ENCODE data around the gene MPZL1.

Gene MPZL1

DNA sequence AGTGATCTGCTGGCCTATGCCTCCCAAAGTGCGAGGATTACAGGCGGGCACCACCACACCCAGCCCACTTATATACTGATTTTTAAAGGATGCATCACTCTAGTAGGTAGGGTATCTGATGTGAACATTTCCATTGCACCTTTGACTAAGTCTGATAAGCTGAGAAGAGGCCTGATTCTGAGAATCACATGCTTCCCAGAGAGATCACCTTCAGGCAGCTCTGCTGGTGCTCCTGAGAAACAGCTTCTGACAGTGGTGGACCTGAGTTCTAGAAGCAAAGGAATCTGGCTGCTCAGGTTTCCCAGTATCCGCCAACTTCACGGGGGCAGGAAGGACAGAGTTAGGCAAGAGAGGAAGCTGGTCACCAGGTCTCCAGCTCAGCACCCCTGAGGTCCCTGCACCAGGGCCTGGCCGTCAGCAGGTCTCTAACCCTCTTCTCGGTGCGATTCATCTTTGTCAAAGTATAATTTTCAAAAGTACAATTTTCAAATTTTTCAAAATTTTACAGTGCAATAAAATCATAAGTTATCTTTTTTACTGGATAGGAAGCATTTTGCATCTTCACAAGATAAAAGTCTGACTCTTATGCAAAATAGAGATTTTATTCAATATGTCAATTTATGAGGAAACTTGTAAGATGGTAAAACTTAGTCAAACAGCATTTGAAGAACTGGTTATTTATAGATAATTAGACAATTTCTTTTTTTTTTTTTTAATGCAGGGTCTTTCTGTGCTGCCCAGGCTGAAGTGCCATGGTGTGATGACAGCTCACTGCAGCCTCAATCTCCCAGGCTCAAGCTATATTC lies 25.8 kb upstream of the MPZL1 start:
- no peak for DNase-seq

DNA sequence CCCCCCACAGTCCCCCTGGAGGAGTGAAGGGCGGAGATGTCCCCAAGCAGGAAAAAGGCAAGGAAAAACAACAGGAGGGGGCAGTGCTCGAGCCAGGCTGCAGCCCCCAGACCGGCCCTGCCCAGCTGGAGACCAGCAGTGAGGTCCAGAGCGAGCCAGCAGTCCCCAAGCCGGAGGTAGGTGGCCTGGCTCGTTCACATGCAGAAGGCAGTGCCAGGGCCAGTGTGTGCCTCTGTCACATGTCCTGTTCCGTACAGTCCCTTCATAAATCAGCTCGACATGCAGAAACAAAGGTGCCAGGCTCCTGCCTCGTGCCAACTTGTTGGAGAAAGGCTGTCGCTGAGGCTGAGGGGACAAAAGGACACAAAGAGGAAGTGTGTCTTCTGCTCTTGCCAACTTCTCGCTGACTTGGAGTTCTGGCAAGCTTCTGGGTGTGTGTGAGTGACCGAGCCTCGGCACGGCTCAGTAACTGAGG lies 24.1 kb upstream of the MPZL1 start:
- no peak for DNase-seq

DNA sequence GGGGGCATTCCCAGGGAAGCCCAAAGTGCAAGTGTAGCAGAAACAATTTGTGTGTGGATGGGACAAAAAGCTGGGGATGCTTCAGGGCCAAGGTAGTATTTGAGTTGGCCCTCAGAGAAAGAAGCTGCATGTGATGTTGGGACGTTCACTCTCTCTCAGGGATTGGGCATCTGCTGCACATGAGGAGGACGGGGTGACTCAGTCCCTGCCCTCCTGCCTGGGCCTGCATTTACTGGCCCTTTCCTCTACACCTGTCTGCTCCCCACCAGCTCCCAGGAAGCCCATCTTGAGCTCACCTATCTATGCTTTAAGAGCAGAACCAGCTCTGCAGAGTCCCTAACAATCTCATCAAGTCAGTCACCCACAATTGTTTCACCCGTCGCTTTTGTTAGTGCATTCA lies 23.5 kb upstream of the MPZL1 start:
- DNase-seq, result no peak

DNA sequence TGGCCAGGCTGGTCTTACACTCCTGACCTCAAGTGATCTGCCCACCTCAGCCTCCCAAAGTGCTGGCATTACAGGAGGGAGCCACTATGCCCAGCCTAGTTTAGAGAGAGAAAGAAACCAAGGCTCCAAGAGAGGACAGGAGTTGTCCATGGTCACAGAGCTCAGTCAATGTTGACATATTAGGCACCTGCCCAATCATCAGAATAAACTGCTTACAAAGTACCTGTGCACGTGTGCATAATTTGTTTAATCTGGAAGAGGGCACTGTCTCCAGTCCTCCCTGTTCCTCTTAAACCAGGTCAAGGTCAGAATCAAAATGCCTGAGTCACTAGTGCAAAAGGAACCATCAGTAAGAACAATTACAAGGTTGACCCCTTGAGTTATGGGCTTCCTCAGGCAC lies 20.3 kb upstream of the MPZL1 start:
- DNase-seq, result no peak

DNA sequence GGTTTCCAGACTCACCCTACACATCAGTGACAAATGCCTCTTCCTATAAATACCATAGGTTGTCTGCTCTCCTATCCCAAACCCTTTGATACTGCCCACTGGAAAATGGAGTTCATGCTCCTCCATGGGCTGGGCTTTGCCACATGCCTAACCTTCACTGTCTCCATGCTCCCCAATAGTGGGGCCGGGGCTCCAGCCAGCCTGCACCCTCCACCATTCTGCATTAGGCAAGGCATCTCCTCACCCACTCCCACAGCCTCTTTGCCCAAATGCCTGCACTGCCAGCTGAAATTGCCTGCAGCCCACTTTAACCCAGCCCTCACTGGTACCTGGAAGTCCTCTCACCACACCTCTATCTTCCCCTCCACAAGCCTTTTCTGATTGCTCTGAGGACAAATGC lies 18.2 kb upstream of the MPZL1 start:
- no peak for DNase-seq

DNA sequence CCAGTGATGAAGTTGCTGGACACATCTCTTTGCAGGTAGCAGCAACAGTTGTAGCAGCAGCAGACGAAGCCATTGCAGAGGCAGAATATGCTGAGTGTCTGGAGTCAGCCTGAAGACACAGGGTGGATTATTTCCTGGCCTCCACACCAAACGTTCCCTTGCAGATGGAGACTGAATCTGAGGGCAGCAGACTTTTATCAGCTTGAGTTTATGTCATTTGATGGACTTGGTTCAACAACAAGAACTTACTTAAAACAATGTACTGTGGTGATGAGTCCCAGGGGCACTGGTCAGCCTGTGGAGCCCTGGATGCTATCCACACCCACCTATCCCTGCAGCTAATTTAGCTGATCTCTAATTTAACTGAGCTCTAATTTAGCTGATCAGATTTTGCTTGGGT lies 17.1 kb upstream of the MPZL1 start:
- no peak for DNase-seq

DNA sequence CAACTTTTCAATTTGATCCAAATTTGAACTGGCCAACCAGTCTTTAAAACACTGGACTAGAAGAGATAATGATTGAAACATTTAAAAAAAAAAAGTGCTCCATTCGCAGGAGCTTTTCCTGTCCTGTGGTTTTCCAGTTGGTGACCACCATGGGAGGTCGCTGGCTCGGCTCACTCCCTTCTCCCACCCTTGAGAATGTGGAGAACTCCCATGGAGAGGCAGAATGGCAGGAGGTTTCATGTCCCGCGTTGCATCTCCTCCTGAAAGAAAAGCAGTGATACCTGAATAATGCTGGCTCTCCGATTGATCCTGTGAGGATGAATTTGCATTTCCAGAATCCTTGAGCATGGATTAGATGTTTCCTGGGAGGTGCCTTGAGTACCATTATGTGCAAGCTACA lies 16.5 kb upstream of the MPZL1 start:
- DNase-seq, result no peak

DNA sequence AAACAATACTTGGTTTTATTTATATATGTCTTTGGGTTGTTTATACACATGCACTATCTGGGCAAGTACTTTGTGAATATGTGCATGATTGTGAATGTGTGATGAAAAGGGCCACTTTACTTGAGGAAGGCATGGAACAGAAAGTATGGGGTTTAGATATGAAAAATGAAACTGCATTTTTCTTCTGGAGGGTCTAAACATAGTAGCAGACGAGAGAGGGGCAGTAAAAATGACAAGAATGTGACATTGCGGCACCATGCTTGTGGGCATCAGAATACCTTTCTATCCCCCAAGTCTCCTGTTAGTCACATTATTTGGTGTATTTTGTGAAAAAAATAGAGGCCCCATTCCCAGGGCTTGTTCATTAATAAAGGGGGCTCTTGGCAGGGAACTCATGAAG lies 15.4 kb upstream of the MPZL1 start:
- DNase-seq, result no peak

DNA sequence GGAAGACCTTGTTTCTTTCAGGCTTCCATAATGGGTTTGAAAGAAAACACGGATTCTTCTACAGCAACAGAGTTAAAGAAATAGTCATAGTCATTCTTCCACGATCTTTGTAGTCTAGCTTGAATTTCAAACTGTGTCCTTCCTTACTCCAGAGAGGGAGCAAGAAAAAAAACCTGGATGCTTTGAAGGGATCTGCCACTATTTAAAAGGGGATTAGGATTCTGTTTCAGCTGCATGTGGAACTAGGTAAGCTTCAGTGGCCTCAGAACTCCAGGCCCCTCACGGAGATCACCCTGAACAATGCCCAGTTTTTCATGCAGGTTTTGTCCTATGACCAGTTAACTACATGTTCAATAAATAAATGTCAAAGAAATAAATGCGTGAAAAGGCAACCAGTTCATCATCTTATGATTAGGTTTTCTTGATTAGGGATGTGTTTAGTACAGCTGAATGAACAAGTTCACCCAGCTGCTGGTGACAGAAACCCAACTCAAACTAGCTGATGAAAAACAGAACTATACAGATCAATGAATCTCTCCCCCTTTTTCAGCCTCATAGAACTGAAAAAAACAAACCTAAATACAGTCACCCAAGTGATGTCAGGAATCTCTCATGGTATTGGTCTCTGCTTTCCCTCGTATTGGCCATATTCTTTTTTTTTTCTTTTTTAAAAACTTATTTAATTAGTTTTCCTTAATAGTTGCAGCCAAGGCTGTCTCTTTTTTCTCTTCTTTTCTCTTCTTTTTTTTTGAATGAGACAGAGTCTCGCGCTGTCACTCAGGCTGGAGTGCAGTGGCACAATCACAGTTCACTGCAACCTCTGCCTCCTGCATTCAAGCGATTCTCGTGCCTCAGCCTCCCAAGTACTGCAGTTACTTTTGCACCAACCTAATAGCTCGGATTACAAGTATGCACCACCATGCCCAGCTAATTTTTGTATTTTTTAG lies 14.6 kb upstream of the MPZL1 start:
- DNase-seq, result no peak

DNA sequence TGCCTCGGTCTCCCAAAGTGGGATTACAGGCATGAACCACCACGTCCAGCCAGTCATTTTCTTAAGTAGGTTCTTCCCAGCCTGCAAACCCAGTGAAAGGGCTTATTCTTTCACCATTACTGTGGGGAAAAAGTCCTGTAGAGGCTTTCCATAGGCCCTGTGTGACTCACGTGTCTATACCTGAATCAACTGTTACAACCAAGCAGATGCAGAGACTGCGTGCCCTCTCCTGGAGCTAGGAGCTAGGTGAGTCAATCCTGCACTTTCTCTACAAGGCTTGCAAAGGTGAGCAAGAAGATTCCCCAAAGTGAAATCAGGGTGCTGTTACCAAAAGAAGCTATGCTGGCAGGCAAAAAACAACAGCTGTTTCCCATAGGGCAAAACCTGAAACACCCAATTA lies 13.8 kb upstream of the MPZL1 start:
- DNase-seq, result no peak

DNA sequence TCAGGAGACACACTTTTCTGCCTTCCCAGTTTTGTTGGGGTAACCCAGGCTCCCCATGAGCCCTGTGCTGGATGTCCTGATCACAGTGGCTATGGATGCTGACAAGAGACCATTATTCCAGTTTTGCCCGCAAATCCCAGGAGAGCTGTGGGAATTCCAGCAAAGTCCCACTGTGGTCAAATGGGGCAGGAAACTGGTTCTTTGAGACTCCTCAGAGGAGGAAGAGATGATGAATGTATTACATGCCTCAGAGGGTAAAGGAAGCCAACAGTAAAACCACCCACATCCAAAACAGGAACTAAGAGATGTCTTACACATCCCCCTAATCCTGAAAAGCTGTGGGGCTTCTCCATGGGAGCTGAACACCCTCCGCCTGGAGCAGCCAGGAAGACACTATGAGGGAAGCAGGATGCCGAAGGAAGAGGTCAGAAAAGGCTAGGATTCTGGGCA lies 12.8 kb upstream of the MPZL1 start:
- DNase-seq, result no peak

DNA sequence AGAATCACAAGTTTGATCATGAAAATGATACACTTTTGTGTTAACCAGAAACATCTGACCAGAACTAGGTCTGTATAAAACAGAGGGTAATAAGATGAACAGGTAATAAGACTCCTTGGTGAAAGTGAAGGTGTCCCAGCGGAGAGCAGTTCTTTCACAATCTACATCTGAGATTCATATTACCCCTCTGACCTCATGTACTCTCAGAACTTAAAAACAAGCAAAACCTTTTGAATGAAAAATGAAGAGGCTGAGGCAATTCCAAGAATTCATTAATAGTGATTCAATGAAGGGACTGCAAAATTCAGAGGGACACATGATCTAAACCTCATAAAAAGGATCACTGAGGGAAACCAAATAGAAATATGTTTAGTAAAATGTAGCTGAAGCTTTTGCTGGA lies 10.9 kb upstream of the MPZL1 start:
- DNase-seq, result no peak

DNA sequence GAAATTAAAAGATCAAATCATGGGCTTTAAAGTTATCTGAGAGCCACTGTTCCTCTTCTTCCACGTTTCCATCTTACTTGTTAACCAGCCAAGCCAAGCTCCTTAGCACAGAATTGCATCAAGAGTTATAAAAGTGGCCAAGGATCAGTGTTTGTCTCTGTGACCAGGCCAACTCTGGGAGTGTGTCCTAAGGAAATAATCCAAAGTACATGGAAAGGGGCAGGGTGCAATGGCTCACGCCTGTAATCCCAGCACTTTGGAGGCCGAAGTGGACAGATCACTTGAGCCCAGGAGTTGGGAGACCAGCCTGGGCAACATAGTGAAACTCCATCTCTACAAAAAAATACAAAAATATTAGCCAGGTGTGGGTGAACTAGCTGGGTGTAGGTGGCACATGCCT lies 10.0 kb upstream of the MPZL1 start:
- DNase-seq, result no peak

DNA sequence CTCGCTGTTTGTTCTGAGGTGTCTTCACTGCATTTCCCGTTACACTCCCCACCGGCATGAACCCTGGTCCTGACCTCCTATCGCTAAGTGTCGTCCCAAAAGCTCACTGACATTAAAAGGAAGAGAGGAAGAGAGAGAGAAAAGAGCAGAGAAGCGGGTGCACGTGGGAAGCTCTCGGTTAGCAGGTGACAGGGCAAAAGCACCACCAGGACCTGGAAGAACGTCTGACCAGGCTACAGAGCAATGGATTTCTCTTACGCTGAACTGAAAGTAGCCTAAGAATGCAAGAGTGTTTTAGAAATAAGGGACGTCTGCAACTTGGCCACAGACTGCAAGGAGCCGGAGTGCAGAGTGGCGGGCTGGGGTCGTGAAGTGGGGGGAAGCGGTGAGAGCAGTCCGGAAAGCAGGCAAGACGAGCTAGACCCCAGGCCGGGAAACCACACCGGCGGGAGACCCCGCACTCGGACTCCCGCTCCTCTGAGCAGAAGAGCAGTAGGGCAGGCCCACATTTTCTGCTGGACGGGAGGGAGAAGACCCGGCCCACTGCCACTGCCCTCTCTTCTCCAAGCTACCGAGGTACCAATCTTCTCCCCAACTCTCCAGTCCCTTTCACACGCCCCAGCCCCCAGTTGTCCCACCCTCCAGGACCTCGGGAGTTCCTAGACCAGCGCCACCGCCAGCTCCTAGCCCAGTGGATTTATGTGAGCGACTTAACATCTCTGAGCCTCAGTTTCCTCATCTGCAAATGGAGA lies 8.3 kb upstream of the MPZL1 start:
- DNase-seq, result peak in 2 of 5 experiments; percentile 8 to 30

DNA sequence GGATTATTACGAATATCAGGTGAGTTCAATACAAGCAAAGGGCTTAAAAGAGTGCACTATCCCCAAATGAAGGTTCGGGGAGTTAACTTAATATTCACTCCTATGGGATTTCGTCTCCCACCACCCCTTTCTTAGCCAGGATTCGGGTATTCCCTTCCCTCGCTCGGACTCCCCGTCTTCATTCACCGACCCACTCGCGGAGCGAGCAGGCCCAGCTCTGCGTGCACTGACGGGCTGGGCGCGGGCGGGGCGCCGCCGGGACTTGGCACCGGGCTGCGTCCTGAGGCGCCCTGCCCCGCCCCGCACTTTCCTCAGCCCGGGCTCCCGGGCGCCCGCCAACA lies 7.7 kb upstream of the MPZL1 start:
- DNase-seq, result peak in 2 of 5 experiments; percentile 64 to 68

DNA sequence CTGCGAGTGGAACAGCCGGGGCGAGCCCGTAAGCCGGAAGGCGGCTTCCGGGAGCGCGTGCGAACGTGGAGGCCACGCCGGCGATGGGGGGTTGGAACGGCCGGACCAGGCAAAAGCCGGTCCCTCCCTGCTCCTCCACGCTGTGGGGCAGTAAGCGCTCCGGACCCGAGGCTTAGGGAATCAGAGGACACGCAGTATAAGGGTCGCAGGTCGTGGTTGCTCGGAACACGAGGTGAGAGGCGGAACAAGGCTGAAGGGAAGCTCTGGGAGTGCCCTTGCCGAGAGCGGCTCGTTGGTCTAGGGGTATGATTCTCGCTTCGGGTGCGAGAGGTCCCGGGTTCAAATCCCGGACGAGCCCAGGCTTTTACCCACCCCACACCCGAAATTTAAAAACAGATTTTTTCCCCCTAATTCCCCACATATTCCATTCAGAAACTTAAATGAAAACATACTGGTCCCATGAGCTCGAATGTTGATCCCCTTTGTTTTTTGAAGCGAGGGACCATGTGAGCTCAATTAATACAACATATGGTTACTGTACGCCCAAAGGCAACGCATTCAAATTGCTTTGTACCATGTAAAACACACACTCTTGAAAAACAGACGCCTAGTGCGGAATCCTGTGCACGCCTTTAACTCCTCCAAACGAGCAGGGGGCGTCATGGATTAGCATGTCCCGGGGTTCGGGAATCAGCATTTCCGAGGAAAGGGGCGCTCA lies 7.2 kb upstream of the MPZL1 start:
- peak; percentile 54 to 85 (median 81) for DNase-seq

DNA sequence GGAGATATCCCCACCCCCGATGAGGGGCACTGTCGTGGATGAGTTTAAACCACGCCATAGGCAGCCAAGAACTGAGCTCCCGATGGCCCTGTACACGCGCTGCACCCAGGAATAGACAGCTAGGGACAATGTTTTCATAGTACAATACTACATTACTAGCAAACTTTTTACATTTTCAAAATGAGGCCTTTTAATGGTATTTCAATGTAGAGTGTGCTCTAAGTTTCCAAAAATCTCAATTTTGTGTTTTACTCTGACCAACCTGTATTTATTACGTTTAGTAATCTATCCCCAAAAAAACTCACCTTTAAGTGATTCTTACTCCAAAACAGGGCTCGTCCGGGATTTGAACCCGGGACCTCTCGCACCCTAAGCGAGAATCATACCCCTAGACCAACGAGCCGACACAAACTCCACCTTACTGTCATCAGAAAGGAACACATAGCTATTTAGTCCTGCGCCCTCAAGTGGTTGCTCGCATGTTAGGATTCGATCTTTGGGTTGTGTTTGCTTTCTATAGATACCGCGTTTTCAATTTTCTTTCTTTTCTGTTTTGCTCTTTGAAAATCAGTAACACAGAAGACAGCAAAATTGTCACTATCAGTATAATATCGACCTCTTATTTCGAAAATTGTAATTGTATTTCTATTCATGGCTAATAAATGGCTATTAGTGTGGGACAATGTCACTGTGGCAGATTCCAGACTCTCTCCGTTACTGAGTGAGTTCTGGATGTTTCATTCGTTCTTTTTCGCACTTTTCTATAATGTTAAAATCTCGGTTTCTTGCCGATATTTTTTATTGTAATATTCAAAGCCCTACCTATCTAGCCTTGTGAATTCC lies 6.4 kb upstream of the MPZL1 start:
- DNase-seq, result peak; percentile 34 to 94 (median 77)

DNA sequence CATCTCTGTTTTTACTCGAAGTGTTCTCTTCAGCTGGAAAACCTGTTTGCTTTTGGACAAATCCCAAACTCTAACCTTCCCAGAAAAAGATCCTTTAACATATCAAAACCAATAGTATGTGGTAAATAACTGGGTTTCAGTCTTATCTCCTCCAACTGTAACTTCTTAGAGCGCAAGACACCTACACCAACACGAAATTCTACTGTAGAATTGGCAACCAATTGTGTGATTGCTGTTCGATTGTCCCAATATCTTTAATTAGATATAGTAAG lies 5.8 kb upstream of the MPZL1 start:
- no peak for DNase-seq

DNA sequence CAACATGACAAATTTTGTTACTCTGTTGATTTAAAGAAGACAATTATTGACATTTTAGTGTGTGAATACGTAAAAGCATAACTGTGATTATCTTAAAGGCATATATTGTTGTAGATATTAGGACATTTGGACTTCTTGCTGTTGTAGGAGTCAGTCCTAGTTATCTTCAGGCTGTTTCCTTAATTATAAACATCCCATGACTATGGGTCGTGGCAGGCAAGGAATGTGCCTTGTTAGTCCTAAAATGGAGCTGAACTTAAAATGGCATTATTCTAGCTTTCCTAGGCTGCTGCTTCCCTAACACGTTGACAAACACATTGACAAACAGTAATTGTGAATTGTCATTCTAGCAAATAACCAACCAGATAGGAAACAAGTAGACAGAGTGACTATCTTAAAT lies 4.4 kb upstream of the MPZL1 start:
- no peak for DNase-seq

DNA sequence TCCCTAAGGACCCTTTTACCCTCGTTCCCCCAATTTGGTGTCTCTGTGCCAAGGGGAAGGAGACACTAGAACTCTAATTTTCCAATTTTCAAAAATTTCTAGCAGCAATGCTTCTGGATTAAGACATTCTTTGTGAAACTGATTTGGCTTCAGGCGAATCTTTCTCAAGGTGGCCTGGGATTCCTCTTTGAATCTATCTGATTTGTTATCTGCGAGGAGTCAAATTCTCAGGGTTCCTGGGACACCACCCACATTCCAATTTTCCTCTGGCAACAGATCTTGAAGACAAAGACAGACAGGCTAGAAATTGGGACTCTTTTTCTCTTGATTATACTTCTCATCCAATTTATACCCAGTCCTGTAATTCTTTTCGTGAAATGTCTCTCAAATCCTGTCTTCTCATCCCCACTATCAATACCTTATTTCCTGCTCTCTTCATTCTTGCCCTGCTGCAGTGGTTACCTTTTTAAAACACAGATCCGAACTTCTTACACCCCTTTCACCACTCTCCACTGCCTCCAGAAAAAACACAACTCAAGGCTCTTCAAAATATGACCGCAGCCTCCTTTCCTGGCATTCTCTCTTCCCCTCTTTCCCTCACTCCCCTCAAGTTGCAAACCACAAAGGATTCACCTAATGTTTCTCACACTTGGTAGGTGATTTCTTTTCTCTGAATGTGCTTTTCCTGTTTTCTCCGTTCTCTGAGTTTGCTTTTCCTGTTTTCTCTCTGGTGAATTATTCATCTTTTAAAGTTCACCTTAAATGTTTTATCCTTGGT lies 2.7 kb upstream of the MPZL1 start:
- DNase-seq, result no peak
